MCF 10A (cell line): Measurements from ENCODE around the gene SMC1B. TPM values are rescaled to one million over a fixed set of nuclear protein-coding genes. Genes with fewer than 3 reads are reported as not detected.

Experiments
- BruUV-seq: library from RNA; stranded (reverse); fragments of 400-500 nt; replicated peaks from 2 replicates; lab custom pipeline; 2021; lab: Mats Ljungman, UMichigan
- CTCF ChIA-PET: fragments of 300-600 bp; sonication (Branson Sonifier 250); formaldehyde crosslinking; extraction: SDS; loops from one replicate; lab custom pipeline; 2021; ENCODE audit warnings: antibody characterized with exemption, inconsistent platforms; lab: Yijun Ruan, JAX
- POLR2A ChIA-PET: fragments of 300-600, 350-650 bp; sonication (Branson Sonifier 250); formaldehyde crosslinking; extraction: SDS; loops from one replicate; lab custom pipeline; 2020; ENCODE audit warnings: antibody characterized with exemption, inconsistent platforms; lab: Yijun Ruan, JAX
- DNase-seq: peaks from one replicate; pipeline ENCODE4 v3.0.0-alpha.2; 2018; ENCODE audit not compliant: unreplicated experiment
- H3K27ac Mint-ChIP-seq: one replicate; pipeline ENCODE4 v1.8.0; 2022; ENCODE audit warnings: mild to moderate bottlenecking, low read depth, mixed read lengths; ENCODE audit not compliant: unreplicated experiment
- H3K27me3 Mint-ChIP-seq: one replicate; pipeline ENCODE4 v1.8.0; 2022; ENCODE audit warnings: mixed read lengths; ENCODE audit not compliant: insufficient read depth, unreplicated experiment
- H3K36me3 Mint-ChIP-seq: one replicate; pipeline ENCODE4 v1.8.0; 2022; ENCODE audit warnings: mild to moderate bottlenecking, moderate library complexity, mixed read lengths; ENCODE audit not compliant: insufficient read depth, unreplicated experiment
- H3K4me1 Mint-ChIP-seq: one replicate; pipeline ENCODE4 v1.8.0; 2022; ENCODE audit warnings: mixed read lengths; ENCODE audit not compliant: insufficient read depth, unreplicated experiment
- H3K4me3 Mint-ChIP-seq: one replicate; pipeline ENCODE4 v1.8.0; 2022; ENCODE audit warnings: mild to moderate bottlenecking, moderate library complexity, mixed read lengths; ENCODE audit not compliant: unreplicated experiment
- H3K9me3 Mint-ChIP-seq: one replicate; pipeline ENCODE4 v1.8.0; 2022; ENCODE audit warnings: mixed read lengths; ENCODE audit not compliant: unreplicated experiment
- intact Hi-C: fragments of 100-400 bp; cut with micrococcal nuclease; formaldehyde crosslinking; loops from 2 replicates; pipeline ENCODE4 v1.14.1; 2022
- total RNA-seq: library from RNA; stranded (reverse); gene quantifications from 2 replicates; pipeline ENCODE4 v1.2.3, GENCODE V29; 2022
- TF ChIP-seq, protein P1 (sequence below): fragments of 200-600 bp; IDR thresholded peaks from one replicate; pipeline ENCODE4 v1.8.0; 2022; ENCODE audit warnings: antibody characterized with exemption, mild to moderate bottlenecking; ENCODE audit not compliant: unreplicated experiment

The SMC1B gene
- total RNA-seq, 1 experiment from 2014 or later = not detected

- TF ChIP-seq, protein P1, sequence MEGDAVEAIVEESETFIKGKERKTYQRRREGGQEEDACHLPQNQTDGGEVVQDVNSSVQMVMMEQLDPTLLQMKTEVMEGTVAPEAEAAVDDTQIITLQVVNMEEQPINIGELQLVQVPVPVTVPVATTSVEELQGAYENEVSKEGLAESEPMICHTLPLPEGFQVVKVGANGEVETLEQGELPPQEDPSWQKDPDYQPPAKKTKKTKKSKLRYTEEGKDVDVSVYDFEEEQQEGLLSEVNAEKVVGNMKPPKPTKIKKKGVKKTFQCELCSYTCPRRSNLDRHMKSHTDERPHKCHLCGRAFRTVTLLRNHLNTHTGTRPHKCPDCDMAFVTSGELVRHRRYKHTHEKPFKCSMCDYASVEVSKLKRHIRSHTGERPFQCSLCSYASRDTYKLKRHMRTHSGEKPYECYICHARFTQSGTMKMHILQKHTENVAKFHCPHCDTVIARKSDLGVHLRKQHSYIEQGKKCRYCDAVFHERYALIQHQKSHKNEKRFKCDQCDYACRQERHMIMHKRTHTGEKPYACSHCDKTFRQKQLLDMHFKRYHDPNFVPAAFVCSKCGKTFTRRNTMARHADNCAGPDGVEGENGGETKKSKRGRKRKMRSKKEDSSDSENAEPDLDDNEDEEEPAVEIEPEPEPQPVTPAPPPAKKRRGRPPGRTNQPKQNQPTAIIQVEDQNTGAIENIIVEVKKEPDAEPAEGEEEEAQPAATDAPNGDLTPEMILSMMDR = no peak
- intact Hi-C loops = no loop called here
- CTCF ChIA-PET = interaction anchor here (2.2 kb wide), 1 partner anchor 11 kb away, joined by 8 read pairs; no protein-coding TSS in a partner anchor
- no peaks in the 10 kb centered on the region for H3K9me3 Mint-ChIP-seq
- no peak for DNase-seq
- H3K27ac Mint-ChIP-seq = no peak overlapping the region
- no peaks in the 10 kb centered on the region for H3K27me3 Mint-ChIP-seq
- H3K4me1 Mint-ChIP-seq = no peaks in the 10 kb centered on the region
- POLR2A ChIA-PET = interaction anchor here (0.7 kb wide), 1 partner anchor 21 kb away, joined by 3 read pairs; no protein-coding TSS in a partner anchor
- H3K4me3 Mint-ChIP-seq = no peak overlapping the region
- BruUV-seq = no TSS peak
- peaks cover 78% of the 10 kb centered on the region for H3K36me3 Mint-ChIP-seq
Observed at GRCh38 chr22:45334068-45334467, 79.3 kb downstream of the SMC1B start.

GRCh38 chr22:45332001-45332400, 81.4 kb downstream of the SMC1B start:
- no peaks in the 10 kb centered on the region for H3K27me3 Mint-ChIP-seq
- no peak overlapping the region for H3K27ac Mint-ChIP-seq
- no TSS peak for BruUV-seq
- no peak for DNase-seq
- intact Hi-C loops = no loop called here
- TF ChIP-seq, protein P1 = no peak
- peaks cover 79% of the 10 kb centered on the region for H3K36me3 Mint-ChIP-seq
- POLR2A ChIA-PET = no interaction called here
- no peak overlapping the region for H3K4me3 Mint-ChIP-seq
- H3K9me3 Mint-ChIP-seq = no peaks in the 10 kb centered on the region
- H3K4me1 Mint-ChIP-seq = no peaks in the 10 kb centered on the region
- CTCF ChIA-PET = no interaction called here

GRCh38 chr22:45331486-45331885, 81.9 kb downstream of the SMC1B start:
- H3K27ac Mint-ChIP-seq = no peak overlapping the region

DNA sequence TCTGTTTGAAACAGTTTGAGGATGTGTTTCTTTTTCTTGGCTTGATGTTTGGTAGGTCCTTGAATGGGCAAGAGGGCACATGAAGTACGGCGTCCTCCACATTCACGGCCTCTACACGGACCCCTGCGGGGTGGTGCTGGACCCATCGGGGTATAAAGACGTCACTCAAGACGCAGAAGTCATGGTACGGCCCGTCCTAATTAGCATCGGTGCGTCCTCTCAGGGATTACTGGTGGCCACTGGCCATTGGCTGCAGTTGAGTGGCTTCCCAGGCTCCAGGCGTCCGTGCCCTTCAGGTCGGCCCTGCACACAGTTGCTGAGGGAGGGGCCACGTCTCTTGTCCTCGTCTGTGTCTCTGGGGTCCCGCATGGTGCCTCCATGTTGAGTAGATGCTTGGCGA, 82.9 kb downstream of the SMC1B start:
- intact Hi-C loops = no loop called here
- Mint-ChIP-seq H3K27ac (no peak overlapping the region), H3K9me3 (no peaks in the 10 kb centered on the region), H3K36me3 (peaks cover 71% of the 10 kb centered on the region), H3K4me1 (no peaks in the 10 kb centered on the region), H3K27me3 (no peaks in the 10 kb centered on the region), H3K4me3 (no peak overlapping the region)
- DNase-seq = no peak
- POLR2A ChIA-PET = no interaction called here
- TF ChIP-seq, protein P1 = no peak
- BruUV-seq = no TSS peak
- CTCF ChIA-PET = no interaction called here

More at GRCh38 chr22:45331486-45331885, 81.9 kb downstream of the SMC1B start:
- TF ChIP-seq, protein P1 = no peak
- intact Hi-C loops = no loop called here
- H3K9me3 Mint-ChIP-seq = no peaks in the 10 kb centered on the region
- H3K4me3 Mint-ChIP-seq = no peak overlapping the region
- no peaks in the 10 kb centered on the region for H3K4me1 Mint-ChIP-seq
- no peaks in the 10 kb centered on the region for H3K27me3 Mint-ChIP-seq
- POLR2A ChIA-PET = no interaction called here
- BruUV-seq = no TSS peak
- no peak for DNase-seq
- peaks cover 78% of the 10 kb centered on the region for H3K36me3 Mint-ChIP-seq
- CTCF ChIA-PET = no interaction called here
